Ovary (tissue), 9 donors: ENCODE data around the gene PDXK. TPM values are rescaled to one million over a fixed set of nuclear protein-coding genes. Genes with fewer than 3 reads are reported as not detected.

ENCODE experiments used
- DNase-seq, 5 donors: peaks; one replicate each; pipeline ENCODE4 v3.0.0-alpha.2; 2019 to 2020
- H3K27ac ChIP-seq, 2 donors: fragments of 200-600 bp; one replicate each; pipeline versions ENCODE4 v1.5.1 to v1.8.0; 2019 to 2022
- H3K27me3 ChIP-seq: fragments of 200-600 bp; one replicate; pipeline ENCODE4 v1.8.0; 2022
- H3K36me3 ChIP-seq: fragments of 200-600 bp; sonication (generic); one replicate; pipeline ENCODE4 v1.5.1; 2019
- H3K4me1 ChIP-seq: one replicate; pipeline ENCODE4 v1.8.1; 2013; ENCODE audit warnings: mild to moderate bottlenecking, moderate library complexity; ENCODE audit not compliant: insufficient read depth
- H3K4me3 ChIP-seq: fragments of 200-600 bp; sonication (generic); one replicate; pipeline ENCODE4 v1.5.1; 2017
- H3K9me3 ChIP-seq, 2 donors: fragments of 200-600 bp in 1 of 2; sonication (generic) in 1 of 2; one replicate each; pipeline versions ENCODE4 v1.5.1 to v1.8.1; 2013 to 2019; ENCODE audit warnings: mild to moderate bottlenecking in 1 of 2, moderate library complexity in 1 of 2
- CTCF ChIP-seq, 3 donors: fragments of 450-650 bp in 2 of 3; fragments of 200-600 bp in 1 of 3; IDR thresholded peaks; one replicate each; pipeline versions ENCODE4 v1.5.1 to v1.8.0; 2016 to 2022; ENCODE audit warnings: antibody characterized with exemption in 3 of 3, mild to moderate bottlenecking in 1 of 3
- EP300 ChIP-seq: sonication (generic); formaldehyde crosslinking; IDR thresholded peaks from one replicate; pipeline ENCODE4 v1.6.1; 2017; ENCODE audit warnings: antibody characterized with exemption
- POLR2A ChIP-seq: fragments of 450-650 bp; IDR thresholded peaks from one replicate; pipeline ENCODE4 v1.6.1; 2017; ENCODE audit warnings: antibody characterized with exemption, mild to moderate bottlenecking, moderate library complexity
- WGBS, 3 donors: extraction: QIAGEN DNeasy Blood & Tissue Kit in 1 of 3; methylation state at CpG; one replicate each; pipeline versions ENCODE4 v1.1.5 to v1.1.7; 2013 to 2017; 5-methylcytosine and 5-hydroxymethylcytosine counted together
- intact Hi-C, 4 donors: fragments of 100-400 bp; cut with DNase I; formaldehyde crosslinking; loops; one replicate each; pipeline versions ENCODE4 v1.11.0 to v1.15.1; 2022 to 2023
- polyA plus RNA-seq, 2 donors: library from polyadenylated mRNA; stranded (reverse); fragments of 200-250 nt in 1 of 2; fragments of 350-450 nt in 1 of 2; fragmentation: Illumina TruSeq in 1 of 2; extraction: RNeasy Lipid Tissue Mini Kit (QIAGEN cat#74804) in 1 of 2; gene quantifications; one replicate each; pipeline ENCODE4 v1.2.3, GENCODE V29; 2013 to 2014
- total RNA-seq, 7 donors: library from RNA; depleted of rRNA in 2 of 7; stranded (reverse); fragments of >200 nt in 2 of 7; fragmentation: NEBNext Ultra II Directional in 3 of 7; extraction: Animal tissue kit (Norgen Biotek cat#: 25700) in 3 of 7; gene quantifications; one replicate each; pipeline versions ENCODE4 v1.1.0 to v1.2.4, GENCODE V29; 2016 to 2023
- donor health status: DM: no; HTN: no; CAD: no; lungs with moderate emphysema.
- donor health status: DM: no; HTN: no; CAD: no.
- donor health status: Bipolar disorder and iron deficiency.
- donor health status: DM: yes; HTN: yes; CAD: no.
- donor health status: DM: no; HTN: no; CAD: no.
- donor health status: DM: yes; HTN: yes; CAD: no.

Gene PDXK
- total and polyA plus RNA-seq, 9 donors: 19.9 to 125 (median 88.6) TPM

DNA sequence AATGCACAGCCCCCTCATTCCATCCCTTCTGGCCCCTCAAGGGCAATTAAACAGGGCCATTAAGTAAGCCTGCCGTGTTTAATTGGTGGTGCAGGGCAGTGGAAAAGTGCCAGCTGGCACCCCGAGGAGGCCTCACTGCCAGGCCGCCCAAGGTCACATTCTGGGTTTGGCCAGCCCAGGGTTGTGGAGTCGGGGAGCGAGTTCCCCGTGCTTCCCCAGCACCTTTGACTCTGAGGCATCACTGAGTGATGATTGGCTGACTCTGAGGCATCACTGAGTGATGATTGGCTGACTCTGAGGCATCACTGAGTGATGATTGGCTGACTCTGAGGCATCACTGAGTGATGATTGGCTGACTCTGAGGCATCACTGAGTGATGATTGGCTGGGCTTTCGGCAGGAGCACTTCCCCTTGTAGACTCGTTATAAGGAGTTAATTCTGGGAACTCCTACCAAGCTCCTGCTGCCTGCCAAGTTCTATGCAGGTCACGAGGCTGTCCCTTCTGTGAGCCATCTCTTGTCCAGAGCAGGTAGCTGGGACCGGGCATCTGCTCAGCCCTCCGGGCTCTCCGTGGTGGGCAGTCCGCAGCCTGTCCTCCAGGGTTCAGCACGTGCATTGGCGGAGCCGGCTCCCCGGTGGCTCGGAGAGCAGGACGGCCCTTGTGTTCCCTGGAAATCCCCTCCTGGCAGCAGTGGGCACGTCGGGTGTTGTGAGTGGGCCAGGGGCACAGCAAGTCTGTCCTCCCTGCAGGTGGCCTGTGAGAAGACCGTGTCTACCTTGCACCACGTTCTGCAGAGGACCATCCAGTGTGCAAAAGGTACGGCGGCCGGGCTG lies 36.2 kb downstream of the PDXK start:
- TF ChIP-seq POLR2A (no peak), EP300 (no peak), CTCF (IDR thresholded peaks at IDR 0.05) (no peak)
- Histone ChIP-seq H3K27me3 (no peaks in the 10 kb centered on the region), H3K36me3 (no peaks in the 10 kb centered on the region), H3K4me3 (no peak overlapping the region), H3K27ac (no peak overlapping the region), H3K9me3 (no peaks in the 10 kb centered on the region), H3K4me1 (peaks cover 8% of the 10 kb centered on the region)
- DNase-seq: peak in 2 of 5 donors; percentile 61 to 71
- intact Hi-C loops: no loop called here
- WGBS, 3 donors: 72 to 77% (median 76%) methylated on average over 21 to 26 of the region's 26 CpGs

DNA sequence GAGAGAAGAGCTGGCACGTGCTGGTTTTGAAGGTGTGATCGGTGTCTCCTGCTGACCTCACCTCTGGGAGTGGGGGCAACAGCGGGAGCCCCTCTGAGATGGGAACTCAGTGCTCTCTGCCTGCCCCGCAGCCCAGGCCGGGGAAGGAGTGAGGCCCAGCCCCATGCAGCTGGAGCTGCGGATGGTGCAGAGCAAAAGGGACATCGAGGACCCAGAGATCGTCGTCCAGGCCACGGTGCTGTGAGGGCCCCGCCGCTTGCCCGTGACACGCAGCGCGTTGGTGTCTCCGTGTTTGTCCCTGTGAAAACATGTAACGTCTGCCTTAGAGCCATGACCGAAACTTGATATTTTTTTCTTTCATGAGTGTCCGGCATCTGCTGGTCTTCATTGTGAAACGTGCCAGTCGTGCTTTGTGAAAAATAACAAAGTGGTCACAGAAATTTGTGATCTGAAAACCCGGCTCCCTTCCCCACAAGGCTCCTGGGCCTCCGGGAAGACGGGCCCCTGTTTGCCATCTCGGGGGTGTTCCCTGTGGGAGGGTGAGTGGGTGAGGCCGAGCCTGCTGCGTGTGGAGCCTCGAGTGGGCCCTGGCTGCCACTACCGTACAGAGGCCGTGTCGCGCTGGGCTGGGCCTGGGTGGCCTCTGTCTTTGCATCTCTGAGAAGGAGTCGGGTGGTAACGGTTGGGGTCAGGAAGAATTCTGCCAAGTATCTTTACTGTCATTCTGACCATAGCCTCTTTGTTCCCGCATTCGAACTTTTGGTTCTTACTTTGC lies 37.1 kb downstream of the PDXK start:
- TF ChIP-seq EP300 (no peak), POLR2A (no peak), CTCF (IDR thresholded peaks at IDR 0.05) (no peak)
- intact Hi-C loops: no loop called here
- Histone ChIP-seq H3K9me3 (no peaks in the 10 kb centered on the region), H3K27me3 (no peaks in the 10 kb centered on the region), H3K27ac (no peak overlapping the region), H3K4me3 (no peak overlapping the region), H3K4me1 (peaks cover 8% of the 10 kb centered on the region), H3K36me3 (no peaks in the 10 kb centered on the region)
- DNase-seq: no peak
- 92 to 96% (median 93%) methylated on average over 37 of the region's 37 CpGs for WGBS, 3 donors

- no peaks in the 10 kb centered on the region for H3K27me3 ChIP-seq
- WGBS, 3 donors: 70 to 73% (median 71%) methylated on average over 16 of the region's 16 CpGs
- H3K27ac ChIP-seq: peak overlapping the region in 1 of 2 donors; percentile 68
- H3K9me3 ChIP-seq: no peaks in the 10 kb centered on the region
- no peak overlapping the region for H3K4me3 ChIP-seq
- peaks cover 8% of the 10 kb centered on the region for H3K4me1 ChIP-seq
- intact Hi-C loops: no loop called here
- H3K36me3 ChIP-seq: no peaks in the 10 kb centered on the region
- no peak for TF ChIP-seq POLR2A
- TF ChIP-seq CTCF (IDR thresholded peaks at IDR 0.05): no peak
- no peak for TF ChIP-seq EP300
- DNase-seq: peak in 2 of 5 donors; percentile 46 to 48
Measured at GRCh38 chr21:43757601-43758000, 38.7 kb downstream of the PDXK start.

DNA sequence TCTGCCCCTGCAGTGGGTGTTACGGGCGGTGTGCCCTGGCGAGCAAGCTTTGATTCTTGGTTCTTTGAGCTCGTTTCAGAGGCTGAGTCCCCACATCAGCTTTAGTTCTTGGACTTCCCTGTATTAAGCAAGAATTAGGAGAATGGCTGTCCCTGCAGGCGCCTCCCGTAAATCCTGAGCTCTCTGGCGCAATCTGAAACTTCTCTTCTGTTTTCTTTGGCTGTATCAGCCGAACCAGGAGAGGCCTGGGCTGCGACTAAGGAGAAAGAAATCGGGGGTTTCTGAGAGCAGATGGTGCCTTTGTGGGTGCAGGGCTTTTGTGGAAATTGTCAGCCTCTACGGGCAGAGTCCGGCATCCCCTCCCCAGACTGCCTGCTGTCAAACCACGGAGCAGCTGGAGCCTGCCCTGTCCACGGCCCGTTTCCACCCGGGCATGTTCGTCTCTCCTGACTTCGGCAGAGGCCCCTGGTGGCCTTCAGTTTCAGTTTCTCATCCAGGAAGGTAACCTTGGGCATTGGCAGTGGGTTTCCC lies 39.2 kb downstream of the PDXK start:
- no peaks in the 10 kb centered on the region for H3K9me3 ChIP-seq
- peak overlapping the region; percentile 67 to 68 for H3K27ac ChIP-seq
- peak in 1 of 3 donors; percentile 19 for TF ChIP-seq CTCF (IDR thresholded peaks at IDR 0.05)
- TF ChIP-seq EP300: no peak
- intact Hi-C loops: no loop called here
- no peaks in the 10 kb centered on the region for H3K27me3 ChIP-seq
- H3K4me3 ChIP-seq: peak overlapping the region; percentile 15
- peaks cover 8% of the 10 kb centered on the region for H3K4me1 ChIP-seq
- H3K36me3 ChIP-seq: no peaks in the 10 kb centered on the region
- peak in 3 of 5 donors; percentile 49 to 68 (median 50) for DNase-seq
- 11 to 25% (median 14%) methylated on average over 18 of the region's 18 CpGs for WGBS, 3 donors
